HepG2 (cell line): Measurements from ENCODE around the gene ETFB. TPM values are rescaled to one million over a fixed set of nuclear protein-coding genes. Genes with fewer than 3 reads are reported as not detected.

Experiments used
- ATAC-seq: fragments of 200-7000 bp; cut with Tn5 transposase; 3 replicates; pipeline ENCODE4 v1.9.1; 2020; ENCODE audit warnings: mild to moderate bottlenecking, moderate library complexity
- BruUV-seq: library from RNA; stranded (reverse); fragments of 400-500 nt; replicated peaks from 2 replicates; lab custom pipeline; 2021; lab: Mats Ljungman, UMichigan
- CTCF ChIA-PET: fragments of 300-600 bp; formaldehyde crosslinking; extraction: SDS; loops from one replicate; lab custom pipeline; 2021; ENCODE audit warnings: low total read pairs, inconsistent platforms, low intra/inter-chr PET ratio; lab: Yijun Ruan, JAX
- POLR2A ChIA-PET: fragments of 350-600 bp; sonication (Branson Sonifier 250); formaldehyde crosslinking; loops from one replicate; lab custom pipeline; 2020; ENCODE audit warnings: antibody characterized with exemption, inconsistent platforms; lab: Yijun Ruan, JAX
- DNase-seq: peaks from one replicate; pipeline ENCODE4 v3.0.0-alpha.2; 2015; ENCODE audit warnings: low spot score
- FAIRE-seq: peaks from 3 replicates; lab custom pipeline; 2011; peaks lifted over from hg19 to GRCh38; lab: Jason Lieb, UNC
- H2AFZ ChIP-seq: one replicate; pipeline ENCODE4 v1.6.1; 2011; ENCODE audit warnings: low read length, inconsistent platforms
- H3K27ac ChIP-seq: fragments of 300-600 bp; 3 replicates; pipeline ENCODE4 v1.8.0; 2011; ENCODE audit warnings: mixed run types, mild to moderate bottlenecking, mixed read lengths, low read length, inconsistent platforms; ENCODE audit not compliant: insufficient read depth; ENCODE audit errors: extremely low read length
- H3K27me3 ChIP-seq, 2 experiments: fragments of 200-600 bp in 1 of 2; 2 replicates in 1 of 2; 3 replicates in 1 of 2; pipeline versions ENCODE4 v1.6.0 to v1.8.0; 2011; ENCODE audit warnings: low read length in 2 of 2, mild to moderate bottlenecking in 2 of 2, moderate library complexity in 2 of 2, inconsistent platforms in 1 of 2; ENCODE audit not compliant: insufficient read depth in 2 of 2, control insufficient read depth in 1 of 2
- H3K36me3 ChIP-seq, 2 experiments: fragments of 200-600 bp in 1 of 2; replicated peaks in 1 of 2; 2 replicates in 1 of 2; 3 replicates in 1 of 2; pipeline versions ENCODE4 v1.5.1 to v1.8.0; 2011; ENCODE audit warnings: low read length in 2 of 2, inconsistent platforms in 1 of 2; ENCODE audit not compliant: insufficient read depth in 2 of 2, control insufficient read depth in 1 of 2
- H3K4me1 ChIP-seq: 2 replicates; pipeline ENCODE4 v1.5.1; 2012; ENCODE audit warnings: low read length, inconsistent platforms; ENCODE audit not compliant: insufficient read depth
- H3K4me2 ChIP-seq: 2 replicates; pipeline ENCODE4 v1.6.0; 2011; ENCODE audit warnings: low read depth, low read length, inconsistent platforms
- H3K4me3 ChIP-seq, 3 experiments: fragments of 200-600 bp in 1 of 3; sonication (generic), shearing (Covaris generic) in 1 of 3; replicated peaks in 1 of 3; 2 replicates each; pipeline ENCODE4 v1.5.1; 2011 to 2016; ENCODE audit warnings: low read length in 3 of 3, inconsistent platforms in 2 of 3, low read depth in 2 of 3, mild to moderate bottlenecking in 2 of 3, control low read depth in 1 of 3, mixed read lengths in 1 of 3; ENCODE audit not compliant: insufficient read depth in 1 of 3
- H3K79me2 ChIP-seq: one replicate; pipeline ENCODE4 v1.6.1; 2011; ENCODE audit warnings: low read length, inconsistent platforms; ENCODE audit not compliant: insufficient read depth
- H3K9ac ChIP-seq: 2 replicates; pipeline ENCODE4 v1.6.0; 2011; ENCODE audit warnings: mild to moderate bottlenecking, low read depth, low read length, inconsistent platforms; ENCODE audit not compliant: insufficient read depth
- H3K9me3 ChIP-seq: 2 replicates; pipeline ENCODE4 v1.5.1; 2012; ENCODE audit warnings: mild to moderate bottlenecking, low read length
- H4K20me1 ChIP-seq: 2 replicates; pipeline ENCODE4 v1.6.0; 2011; ENCODE audit warnings: inconsistent platforms, mild to moderate bottlenecking, low read length, moderate library complexity; ENCODE audit not compliant: insufficient read depth
- EED ChIP-seq: sonication (generic); formaldehyde crosslinking; IDR thresholded peaks from 2 replicates; pipeline ENCODE4 v1.5.0; 2020; ENCODE audit warnings: mild to moderate bottlenecking, missing genetic modification reagents
- FOXK2 ChIP-seq: fragments of 450-650 bp; IDR thresholded peaks from 2 replicates; pipeline ENCODE4 v1.6.1; 2016
- MEF2D ChIP-seq: sonication (generic); formaldehyde crosslinking; IDR thresholded peaks from 2 replicates; pipeline ENCODE4 v1.5.1; 2020; ENCODE audit warnings: mild to moderate bottlenecking, missing genetic modification reagents
- RBFOX2 ChIP-seq: fragments of 200-400 bp; formaldehyde crosslinking; IDR thresholded peaks from 2 replicates; pipeline ENCODE4 v1.6.1; 2017; ENCODE audit warnings: low read depth, mild to moderate bottlenecking, low read length
- SALL1 ChIP-seq: sonication (generic); formaldehyde crosslinking; IDR thresholded peaks from 2 replicates; pipeline ENCODE4 v1.8.0; 2022; ENCODE audit warnings: mild to moderate bottlenecking, missing genetic modification reagents
- SSRP1 ChIP-seq: IDR thresholded peaks from 2 replicates; pipeline ENCODE4 v1.6.1; 2016; ENCODE audit warnings: control low read depth
- THYN1 ChIP-seq: sonication (generic); formaldehyde crosslinking; IDR thresholded peaks from 2 replicates; pipeline ENCODE4 v1.8.1; 2023; ENCODE audit warnings: low read depth, mild to moderate bottlenecking, moderate library complexity, missing genetic modification reagents, borderline replicate concordance
- ZFP37 ChIP-seq: sonication (generic); formaldehyde crosslinking; IDR thresholded peaks from 2 replicates; pipeline ENCODE4 v1.4.0; 2020; ENCODE audit warnings: missing genetic modification reagents, borderline replicate concordance
- ZKSCAN5 ChIP-seq: sonication (generic); formaldehyde crosslinking; IDR thresholded peaks from 2 replicates; pipeline ENCODE4 v1.5.1; 2020; ENCODE audit warnings: mild to moderate bottlenecking, missing genetic modification reagents
- ZNF343 ChIP-seq: sonication (generic); formaldehyde crosslinking; IDR thresholded peaks from 2 replicates; pipeline ENCODE4 v1.4.0; 2020; ENCODE audit warnings: mild to moderate bottlenecking, missing genetic modification reagents
- ZNF451 ChIP-seq: sonication (generic); formaldehyde crosslinking; IDR thresholded peaks from 2 replicates; pipeline ENCODE4 v1.5.0; 2020; ENCODE audit warnings: mild to moderate bottlenecking, missing genetic modification reagents
- ZNF563 ChIP-seq: sonication (generic); formaldehyde crosslinking; IDR thresholded peaks from 2 replicates; pipeline ENCODE4 v1.8.0; 2022; ENCODE audit warnings: mild to moderate bottlenecking, moderate library complexity, missing genetic modification reagents
- ZNF687 ChIP-seq: sonication (generic); formaldehyde crosslinking; IDR thresholded peaks from 2 replicates; pipeline ENCODE4 v1.5.1; 2020; ENCODE audit warnings: mild to moderate bottlenecking, missing genetic modification reagents, moderate library complexity
- ZNF788 ChIP-seq: sonication (generic); formaldehyde crosslinking; IDR thresholded peaks from 2 replicates; pipeline ENCODE4 v1.5.0; 2020; ENCODE audit warnings: mild to moderate bottlenecking, missing genetic modification reagents, borderline replicate concordance
- WGBS: methylation state at CpG from one replicate; pipeline ENCODE4 v1.1.6; 2017; ENCODE audit warnings: low lambda C conversion rate; 5-methylcytosine and 5-hydroxymethylcytosine counted together
- in situ Hi-C: cut with HindIII; loops from 2 replicates; pipeline ENCODE4 v1.10.0; 2017; ENCODE audit warnings: low pct_unique_long_range_greater_than_20kb; ENCODE audit not compliant: extremely low pct_ligation_motif_present
- intact Hi-C: fragments of 100-400 bp; cut with micrococcal nuclease; formaldehyde crosslinking; loops from one replicate; pipeline ENCODE4 v1.10.0; 2022; ENCODE audit not compliant: unreplicated experiment
- polyA plus RNA-seq, 8 experiments: library from polyadenylated mRNA; depleted of rRNA in 3 of 8; stranded (reverse) in 7 of 8; unstranded in 1 of 8; fragments of >200 nt; fragmentation: Illumina TruSeq in 4 of 8; extraction: Trizol in 4 of 8; gene quantifications; 2 replicates each; pipeline versions ENCODE4 v1.2.1 to v1.2.3, GENCODE V29; 2011 to 2016; ENCODE audit warnings: low read depth in 4 of 8, missing spikeins in 1 of 8, mixed read lengths in 1 of 8; ENCODE audit not compliant: insufficient read depth in 1 of 8
- total RNA-seq, 5 experiments: library from RNA; depleted of rRNA; stranded (reverse); fragments of >200 nt; fragmentation: Illumina TruSeq; extraction: Trizol; gene quantifications; 2 replicates each; pipeline ENCODE4 v1.2.3, GENCODE V29; 2016; ENCODE audit warnings: low read depth in 1 of 5

ETFB gene
- total and polyA plus RNA-seq, 2 of the 13 experiments (the other 11 are each of a cell fraction or from before 2014, with no cell fraction given): 678 to 1,314 TPM

DNA sequence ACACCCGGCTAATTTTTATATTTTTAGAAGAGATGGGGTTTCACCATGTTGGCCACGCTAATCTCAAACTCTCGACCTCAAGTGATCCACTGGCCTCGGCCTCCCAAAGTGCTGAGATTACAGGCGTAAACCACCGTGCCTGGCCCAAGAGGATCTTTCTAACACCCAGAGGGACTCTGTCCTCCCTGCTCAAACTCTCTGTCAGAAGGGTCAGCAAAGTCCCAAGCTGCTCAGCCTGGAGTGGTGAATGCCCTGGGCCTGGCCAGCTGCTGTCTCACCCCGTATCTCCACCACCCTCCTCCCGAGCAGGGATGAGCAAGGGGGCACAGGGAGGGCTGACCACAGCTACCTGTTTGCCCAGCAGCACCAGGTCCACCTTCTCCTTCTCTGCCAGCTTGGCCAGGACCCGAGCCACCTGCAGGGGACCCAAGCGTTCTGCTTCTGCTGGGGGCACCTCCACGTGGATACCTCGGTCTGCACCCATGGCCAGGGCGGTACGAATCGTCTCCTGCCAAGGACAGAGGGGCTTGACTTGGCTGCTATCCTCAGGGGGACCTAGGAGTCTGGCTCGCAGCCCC, 13.3 kb downstream of the ETFB start:
- H3K36me3 ChIP-seq: peaks cover 14 to 30% of the 10 kb centered on the region in 2 experiments
- whole genome bisulfite sequencing: 13% methylated on average over 6 of the region's 16 CpGs
- BruUV-seq: no TSS peak
- H3K27ac ChIP-seq: peak overlapping the region; percentile 79
- FAIRE-seq (no peak), DNase-seq (no peak), ATAC-seq (no peak)
- peak overlapping the region; percentile 99 for H3K9ac ChIP-seq
- no peaks in the 10 kb centered on the region; a peak in 1 of 5 replicates for H3K27me3 ChIP-seq
- H3K4me2 ChIP-seq: peak overlapping the region; percentile 100
- peaks cover 86% of the 10 kb centered on the region for H3K4me1 ChIP-seq
- peaks cover 61% of the 10 kb centered on the region for H3K79me2 ChIP-seq
- H3K9me3 ChIP-seq: no peaks in the 10 kb centered on the region
- ChIA-PET CTCF (no interaction called here), POLR2A (interaction anchor here (1.4 to 7.2 kb wide), 5 partner anchors 10 to 55 kb away, joined by 4 to 259 read pairs (median 69); partner anchors contain the start of genes ETFB, NKG7 and VSIG10L)
- in situ Hi-C loops (no loop called here), intact Hi-C loops (no loop called here)
- H3K4me3 ChIP-seq: peak overlapping the region; percentile 56 to 82 (median 72)
- H4K20me1 ChIP-seq: peaks cover 9% of the 10 kb centered on the region
- H2AFZ ChIP-seq: no peak overlapping the region
- TF ChIP-seq RBFOX2 (peak; percentile 75), ZFP37 (no peak), EED (CRISPR knock-in tag) (0 out of 2 replicates have a peak, but pooled peaks have one; percentile 39), ZNF563 (CRISPR knock-in tag) (0 out of 2 replicates have a peak, but pooled peaks have one; percentile 6), THYN1 (CRISPR knock-in tag) (no peak), ZNF687 (CRISPR knock-in tag) (peak; percentile 81), ZNF343 (CRISPR knock-in tag) (0 out of 2 replicates have a peak, but pooled peaks have one; percentile 47), SSRP1 (CRISPR knock-in tag) (no peak), FOXK2 (no peak), ZNF788 (peak; percentile 59; the same call in 1 of the 2 replicates), ZKSCAN5 (CRISPR knock-in tag) (0 out of 2 replicates have a peak, but pooled peaks have one; percentile 37), MEF2D (CRISPR knock-in tag) (0 out of 2 replicates have a peak, but pooled peaks have one; percentile 24), ZNF451 (CRISPR knock-in tag) (0 out of 2 replicates have a peak, but pooled peaks have one; percentile 30), SALL1 (CRISPR knock-in tag) (peak; percentile 37; the same call in 1 of the 2 replicates)
